IMR-90 (cell line): Measurements from ENCODE around the gene TDRD3. TPM values are rescaled to one million over a fixed set of nuclear protein-coding genes. Genes with fewer than 3 reads are reported as not detected.

Experiments
- ATAC-seq: fragments of 200-7000 bp; cut with Tn5 transposase; 2 replicates; pipeline ENCODE4 v1.9.1; 2020; ENCODE audit warnings: low read depth, mild to moderate bottlenecking, moderate library complexity
- BruUV-seq: library from RNA; stranded (reverse); fragments of 400-500 nt; replicated peaks from 2 replicates; lab custom pipeline; 2021; lab: Mats Ljungman, UMichigan
- CTCF ChIA-PET: fragments of 300-600 bp; formaldehyde crosslinking; extraction: SDS; loops from one replicate; lab custom pipeline; 2021; ENCODE audit warnings: antibody characterized with exemption; lab: Yijun Ruan, JAX
- POLR2A ChIA-PET: fragments of 300-600 bp; sonication (Branson Sonifier 250); formaldehyde crosslinking; loops from one replicate; lab custom pipeline; 2022; ENCODE audit warnings: antibody characterized with exemption; ENCODE audit not compliant: unreplicated experiment; lab: Charles Lee
- DNase-seq: peaks from one replicate; pipeline ENCODE4 v3.0.0; 2013
- H2AFZ ChIP-seq: replicated peaks from 2 replicates; pipeline ENCODE3; 2013; ENCODE audit warnings: low read length, mild to moderate bottlenecking; ENCODE audit not compliant: poor library complexity
- H2AK5ac ChIP-seq: 2 replicates; pipeline ENCODE4 v1.6.1; 2013; ENCODE audit warnings: low read depth, low read length, inconsistent platforms
- H2AK9ac ChIP-seq: replicated peaks from 2 replicates; pipeline ENCODE3; 2013; ENCODE audit warnings: mild to moderate bottlenecking, low read depth, low read length, moderate library complexity; ENCODE audit not compliant: poor library complexity
- H2BK120ac ChIP-seq: 2 replicates; pipeline ENCODE4 v1.6.1; 2013; ENCODE audit warnings: low read depth, low read length, inconsistent platforms
- H2BK15ac ChIP-seq: 3 replicates; pipeline ENCODE4 v1.6.1; 2013; ENCODE audit warnings: low read depth, low read length, inconsistent platforms
- H2BK20ac ChIP-seq: 2 replicates; pipeline ENCODE4 v1.6.1; 2013; ENCODE audit warnings: low read depth, mild to moderate bottlenecking, inconsistent platforms, low read length, moderate library complexity
- H2BK5ac ChIP-seq: 2 replicates; pipeline ENCODE4 v1.6.1; 2013; ENCODE audit warnings: mild to moderate bottlenecking, low read depth, low read length, inconsistent platforms; ENCODE audit not compliant: poor library complexity, severe bottlenecking
- H3K14ac ChIP-seq: replicated peaks from 2 replicates; pipeline ENCODE4 v1.6.1; 2013; ENCODE audit warnings: low read depth, low read length, inconsistent platforms
- H3K18ac ChIP-seq: 2 replicates; pipeline ENCODE4 v1.6.1; 2013; ENCODE audit warnings: low read depth, low read length, control low read depth
- H3K23ac ChIP-seq: 2 replicates; pipeline ENCODE4 v1.6.1; 2013; ENCODE audit warnings: low read depth, low read length, inconsistent platforms
- H3K27ac ChIP-seq: 2 replicates; pipeline ENCODE4 v1.5.1; 2013; ENCODE audit warnings: mild to moderate bottlenecking, control low read depth, low read length; ENCODE audit not compliant: insufficient read depth
- H3K27me3 ChIP-seq: 2 replicates; pipeline ENCODE4 v1.6.1; 2013; ENCODE audit warnings: low read length; ENCODE audit not compliant: control insufficient read depth, insufficient read depth
- H3K36me3 ChIP-seq: 2 replicates; pipeline ENCODE4 v1.6.1; 2013; ENCODE audit warnings: low read length, mixed read lengths; ENCODE audit not compliant: control insufficient read depth, insufficient read depth
- H3K4ac ChIP-seq: 2 replicates; pipeline ENCODE4 v1.6.1; 2013; ENCODE audit warnings: low read depth, low read length, inconsistent platforms
- H3K4me1 ChIP-seq: 2 replicates; pipeline ENCODE4 v1.6.1; 2013; ENCODE audit warnings: low read length, mixed read lengths; ENCODE audit not compliant: control insufficient read depth, insufficient read depth
- H3K4me2 ChIP-seq: 2 replicates; pipeline ENCODE4 v1.6.1; 2013; ENCODE audit warnings: low read depth, mild to moderate bottlenecking, control low read depth, low read length, moderate library complexity
- H3K4me3 ChIP-seq: 2 replicates; pipeline ENCODE4 v1.5.1; 2013; ENCODE audit warnings: low read depth, mild to moderate bottlenecking, control low read depth, low read length, moderate library complexity; ENCODE audit not compliant: insufficient read depth
- H3K56ac ChIP-seq: 2 replicates; pipeline ENCODE4 v1.6.1; 2013; ENCODE audit warnings: low read length, inconsistent platforms; ENCODE audit not compliant: insufficient read depth; ENCODE audit errors: extremely low read depth
- H3K79me1 ChIP-seq, 2 experiments: 2 replicates each; pipeline ENCODE4 v1.6.1; 2013; ENCODE audit warnings: low read length in 2 of 2, inconsistent platforms in 1 of 2, low read depth in 1 of 2
- H3K9ac ChIP-seq: 2 replicates; pipeline ENCODE4 v1.6.1; 2013; ENCODE audit warnings: low read depth, low read length, control low read depth
- H3K9me1 ChIP-seq: 2 replicates; pipeline ENCODE4 v1.6.1; 2013; ENCODE audit warnings: low read length, inconsistent platforms; ENCODE audit not compliant: insufficient read depth
- H3K9me3 ChIP-seq: 2 replicates; pipeline ENCODE4 v1.6.1; 2013; ENCODE audit warnings: low read length; ENCODE audit not compliant: control insufficient read depth, insufficient read depth
- H4K20me1 ChIP-seq: 2 replicates; pipeline ENCODE4 v1.6.1; 2013; ENCODE audit warnings: low read length, inconsistent platforms; ENCODE audit not compliant: insufficient read depth
- H4K5ac ChIP-seq: 2 replicates; pipeline ENCODE4 v1.6.1; 2013; ENCODE audit warnings: mild to moderate bottlenecking, low read depth, low read length, control low read depth
- H4K8ac ChIP-seq, 2 experiments: 2 replicates each; pipeline ENCODE4 v1.6.1; 2013; ENCODE audit warnings: low read depth in 2 of 2, low read length in 2 of 2, control low read depth in 1 of 2, inconsistent platforms in 1 of 2
- H4K91ac ChIP-seq: 2 replicates; pipeline ENCODE4 v1.6.1; 2013; ENCODE audit warnings: low read depth, low read length, inconsistent platforms; ENCODE audit not compliant: insufficient read depth
- BHLHE40 ChIP-seq: fragments of 150-350 bp; IDR thresholded peaks from 2 replicates; pipeline ENCODE4 v1.6.1; 2016; ENCODE audit warnings: mild to moderate bottlenecking, low read depth, low read length
- CEBPB ChIP-seq: IDR thresholded peaks from 2 replicates; pipeline ENCODE4 v1.6.1; 2012; ENCODE audit warnings: low read depth, low read length, improper control_type of control experiment
- CHD1 ChIP-seq: IDR thresholded peaks from 2 replicates; pipeline ENCODE4 v1.6.1; 2012; ENCODE audit warnings: low read depth, low read length, improper control_type of control experiment
- ELK1 ChIP-seq: fragments of 150-350 bp; IDR thresholded peaks from 2 replicates; pipeline ENCODE4 v1.6.1; 2016; ENCODE audit warnings: low read depth, mild to moderate bottlenecking, low read length, moderate library complexity, borderline replicate concordance
- FOS ChIP-seq: fragments of 150-350 bp; IDR thresholded peaks from 2 replicates; pipeline ENCODE4 v1.6.1; 2016; ENCODE audit warnings: low read depth, low read length
- MAFK ChIP-seq: IDR thresholded peaks from 2 replicates; pipeline ENCODE4 v1.6.1; 2012; ENCODE audit warnings: low read depth, low read length, improper control_type of control experiment
- MAZ ChIP-seq: IDR thresholded peaks from 2 replicates; pipeline ENCODE4 v1.6.1; 2012; ENCODE audit warnings: low read depth, mild to moderate bottlenecking, low read length, improper control_type of control experiment, moderate library complexity, borderline replicate concordance
- MXI1 ChIP-seq: IDR thresholded peaks from 2 replicates; pipeline ENCODE4 v1.6.1; 2012; ENCODE audit warnings: low read depth, mild to moderate bottlenecking, low read length, moderate library complexity, borderline replicate concordance
- NFE2L2 ChIP-seq: fragments of 150-350 bp; IDR thresholded peaks from 2 replicates; pipeline ENCODE4 v1.6.1; 2016; ENCODE audit warnings: low read depth, mild to moderate bottlenecking, low read length
- POLR2A ChIP-seq: IDR thresholded peaks from 2 replicates; pipeline ENCODE4 v1.6.1; 2012; ENCODE audit warnings: mild to moderate bottlenecking, low read depth, low read length
- RAD21 ChIP-seq: IDR thresholded peaks from 2 replicates; pipeline ENCODE4 v1.6.1; 2012; ENCODE audit warnings: low read length, improper control_type of control experiment
- RCOR1 ChIP-seq: IDR thresholded peaks from 2 replicates; pipeline ENCODE4 v1.6.1; 2012; ENCODE audit warnings: mild to moderate bottlenecking, low read length, improper control_type of control experiment; ENCODE audit not compliant: insufficient replicate concordance
- RFX5 ChIP-seq: IDR thresholded peaks from 2 replicates; pipeline ENCODE4 v1.8.0; 2012; ENCODE audit warnings: low read depth, mild to moderate bottlenecking, low read length, moderate library complexity
- SMC3 ChIP-seq: fragments of 150-350 bp; IDR thresholded peaks from 2 replicates; pipeline ENCODE4 v1.6.1; 2016; ENCODE audit warnings: low read depth, mild to moderate bottlenecking, antibody characterized with exemption, low read length, moderate library complexity
- WGBS, 2 experiments: methylation state at CpG; one replicate each; pipeline versions ENCODE4 v1.1.5 to v1.1.7; 2013; ENCODE audit warnings: missing lambda C conversion rate in 2 of 2; ENCODE audit not compliant: insufficient read length in 1 of 2; ENCODE audit errors: extremely low coverage in 2 of 2; 5-methylcytosine and 5-hydroxymethylcytosine counted together
- dilution Hi-C: fragments of 300-500 bp; cut with HindIII; formaldehyde crosslinking; loops from one replicate; pipeline ENCODE4 v1.14.3; 2018; ENCODE audit warnings: low sequenced_read_pairs; ENCODE audit not compliant: unreplicated experiment
- in situ Hi-C: fragments of 300-500 bp; cut with MboI; formaldehyde crosslinking; loops from 3 replicates; pipeline ENCODE4 v1.14.3; 2019; ENCODE audit warnings: low sequenced_read_pairs, inconsistent platforms, mixed read lengths
- intact Hi-C: fragments of 100-400 bp; cut with micrococcal nuclease; formaldehyde crosslinking; loops from 2 replicates; pipeline ENCODE4 v1.10.0; 2022
- polyA plus RNA-seq, 3 experiments: library from polyadenylated mRNA; depleted of rRNA; stranded (reverse); fragments of >200 nt; gene quantifications; 2 replicates each; pipeline ENCODE4 v1.2.3, GENCODE V29; 2012; ENCODE audit warnings: low replicate concordance in 1 of 3
- total RNA-seq: library from RNA; depleted of rRNA; stranded (reverse); fragments of >200 nt; gene quantifications from 2 replicates; pipeline ENCODE4 v1.2.3, GENCODE V29; 2012
- TF ChIP-seq, protein P1 (sequence below): fragments of 150-350 bp; IDR thresholded peaks from 2 replicates; pipeline ENCODE4 v1.6.1; 2017; ENCODE audit warnings: mild to moderate bottlenecking, antibody characterized with exemption, low read length, low read depth
- TF ChIP-seq, protein P2 (sequence below): conservative IDR thresholded peaks from 2 replicates; pipeline ENCODE4 v1.5.1; 2012; ENCODE audit warnings: mild to moderate bottlenecking, low read depth, low read length, improper control_type of control experiment

The TDRD3 gene
- total and polyA plus RNA-seq, 2 of the 4 experiments (the other 2 are of a cell fraction): 3.9 to 12.0 TPM

- no peaks in the 10 kb centered on the region for H4K20me1 ChIP-seq
- H2BK5ac ChIP-seq: no peak overlapping the region
- BruUV-seq: no TSS peak
- no peak overlapping the region for H4K8ac ChIP-seq
- DNase-seq: no peak
- H3K27me3 ChIP-seq: no peaks in the 10 kb centered on the region
- intact Hi-C loops (no loop called here), in situ Hi-C loops (loop anchor here (10.0 to 25.0 kb wide), 2 partner anchors 808 to 960 kb away; partner anchors contain the start of gene PCDH20), dilution Hi-C loops (no loop called here)
- no peak overlapping the region for H4K5ac ChIP-seq
- no peak overlapping the region for H3K23ac ChIP-seq
- H3K4me2 ChIP-seq: no peak overlapping the region
- H2BK120ac ChIP-seq: no peak overlapping the region
- no peak overlapping the region for H3K4ac ChIP-seq
- H3K4me1 ChIP-seq: no peaks in the 10 kb centered on the region
- no peak overlapping the region for H3K27ac ChIP-seq
- H3K9me3 ChIP-seq: no peaks in the 10 kb centered on the region
- WGBS, 2 experiments: no CpG with 5 or more reads among the region's 1 CpG
- H3K56ac ChIP-seq: no peak overlapping the region
- no peaks in the 10 kb centered on the region for H3K9me1 ChIP-seq
- no peak overlapping the region for H2AK9ac ChIP-seq
- H3K36me3 ChIP-seq: no peaks in the 10 kb centered on the region
- H2BK15ac ChIP-seq: no peak overlapping the region
- no peak overlapping the region for H3K18ac ChIP-seq
- no peak overlapping the region for H2BK20ac ChIP-seq
- H2AFZ ChIP-seq: no peak overlapping the region
- TF ChIP-seq RAD21 (no peak), ELK1 (no peak), FOS (no peak), BHLHE40 (no peak), MAFK (no peak), NFE2L2 (no peak), RCOR1 (no peak), CEBPB (no peak), POLR2A (no peak), MAZ (no peak), CHD1 (no peak), SMC3 (no peak), MXI1 (no peak), RFX5 (no peak)
- TF ChIP-seq, protein P1, sequence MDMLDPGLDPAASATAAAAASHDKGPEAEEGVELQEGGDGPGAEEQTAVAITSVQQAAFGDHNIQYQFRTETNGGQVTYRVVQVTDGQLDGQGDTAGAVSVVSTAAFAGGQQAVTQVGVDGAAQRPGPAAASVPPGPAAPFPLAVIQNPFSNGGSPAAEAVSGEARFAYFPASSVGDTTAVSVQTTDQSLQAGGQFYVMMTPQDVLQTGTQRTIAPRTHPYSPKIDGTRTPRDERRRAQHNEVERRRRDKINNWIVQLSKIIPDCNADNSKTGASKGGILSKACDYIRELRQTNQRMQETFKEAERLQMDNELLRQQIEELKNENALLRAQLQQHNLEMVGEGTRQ: no peak
- TF ChIP-seq, protein P2, sequence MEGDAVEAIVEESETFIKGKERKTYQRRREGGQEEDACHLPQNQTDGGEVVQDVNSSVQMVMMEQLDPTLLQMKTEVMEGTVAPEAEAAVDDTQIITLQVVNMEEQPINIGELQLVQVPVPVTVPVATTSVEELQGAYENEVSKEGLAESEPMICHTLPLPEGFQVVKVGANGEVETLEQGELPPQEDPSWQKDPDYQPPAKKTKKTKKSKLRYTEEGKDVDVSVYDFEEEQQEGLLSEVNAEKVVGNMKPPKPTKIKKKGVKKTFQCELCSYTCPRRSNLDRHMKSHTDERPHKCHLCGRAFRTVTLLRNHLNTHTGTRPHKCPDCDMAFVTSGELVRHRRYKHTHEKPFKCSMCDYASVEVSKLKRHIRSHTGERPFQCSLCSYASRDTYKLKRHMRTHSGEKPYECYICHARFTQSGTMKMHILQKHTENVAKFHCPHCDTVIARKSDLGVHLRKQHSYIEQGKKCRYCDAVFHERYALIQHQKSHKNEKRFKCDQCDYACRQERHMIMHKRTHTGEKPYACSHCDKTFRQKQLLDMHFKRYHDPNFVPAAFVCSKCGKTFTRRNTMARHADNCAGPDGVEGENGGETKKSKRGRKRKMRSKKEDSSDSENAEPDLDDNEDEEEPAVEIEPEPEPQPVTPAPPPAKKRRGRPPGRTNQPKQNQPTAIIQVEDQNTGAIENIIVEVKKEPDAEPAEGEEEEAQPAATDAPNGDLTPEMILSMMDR: no peak
- no peak overlapping the region for H3K4me3 ChIP-seq
- no peak for ATAC-seq
- H3K9ac ChIP-seq: no peak overlapping the region
- H2AK5ac ChIP-seq: no peak overlapping the region
- POLR2A ChIA-PET: no interaction called here
- no peak overlapping the region for H4K91ac ChIP-seq
- CTCF ChIA-PET: no interaction called here
- H3K14ac ChIP-seq: no peak overlapping the region
- H3K79me1 ChIP-seq: no peaks in the 10 kb centered on the region; a peak in 1 of 4 replicates
Measured at GRCh38 chr13:60454425-60454824, 57.4 kb downstream of the TDRD3 start.
